Measurements from ENCODE around the gene EXOSC7.

DNA sequence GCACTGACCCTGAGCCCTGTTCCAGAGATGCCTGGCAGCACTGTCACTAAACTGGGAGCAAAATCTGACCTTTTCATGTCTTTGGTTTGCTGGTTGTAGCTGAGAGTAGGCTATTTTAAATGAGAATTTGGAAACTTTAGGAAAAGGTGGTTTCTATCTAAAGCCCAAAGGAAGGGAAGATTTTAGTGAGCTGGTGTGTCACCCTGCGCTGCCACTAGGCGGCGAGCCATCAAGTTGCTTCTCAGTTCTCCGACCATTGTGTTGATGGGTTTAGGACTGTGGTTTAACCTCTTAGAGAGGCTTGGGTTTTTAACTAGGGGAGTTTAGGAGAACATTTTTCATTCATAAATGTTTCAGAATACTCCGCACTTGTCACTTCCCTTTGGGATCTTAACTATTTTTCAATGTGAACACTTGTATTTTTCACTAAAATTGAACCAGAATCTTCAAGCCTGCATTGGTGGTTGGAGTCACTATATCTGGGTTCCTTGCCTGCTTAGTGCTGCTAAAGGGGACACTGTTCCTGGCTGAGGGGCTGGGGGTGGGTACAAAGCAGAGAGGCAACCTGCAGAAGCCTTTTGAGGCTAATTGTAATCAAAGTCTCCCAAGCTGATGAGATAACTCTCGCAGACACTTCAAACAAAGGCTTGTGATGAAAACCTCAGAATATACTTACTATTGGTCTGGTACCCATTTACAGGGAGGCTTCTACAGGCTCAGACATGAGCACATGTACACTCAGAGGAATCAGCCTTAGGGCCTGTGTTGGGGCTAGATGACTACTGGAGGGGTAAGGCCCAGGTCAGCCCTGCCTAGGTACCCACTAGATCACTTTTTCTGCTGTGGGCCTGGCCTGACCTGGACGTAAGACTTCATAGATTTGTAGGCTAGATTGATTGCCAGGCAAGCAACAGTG lies 16.8 kb downstream of the EXOSC7 start:
- TF ChIP-seq TAF1 (IDR thresholded peaks at IDR 0.05; ENCODE audit: borderline replicate concordance, low read depth, low read length) = no peak
- TF ChIP-seq, protein P1, sequence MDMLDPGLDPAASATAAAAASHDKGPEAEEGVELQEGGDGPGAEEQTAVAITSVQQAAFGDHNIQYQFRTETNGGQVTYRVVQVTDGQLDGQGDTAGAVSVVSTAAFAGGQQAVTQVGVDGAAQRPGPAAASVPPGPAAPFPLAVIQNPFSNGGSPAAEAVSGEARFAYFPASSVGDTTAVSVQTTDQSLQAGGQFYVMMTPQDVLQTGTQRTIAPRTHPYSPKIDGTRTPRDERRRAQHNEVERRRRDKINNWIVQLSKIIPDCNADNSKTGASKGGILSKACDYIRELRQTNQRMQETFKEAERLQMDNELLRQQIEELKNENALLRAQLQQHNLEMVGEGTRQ (IDR thresholded peaks at IDR 0.05; ENCODE audit: borderline replicate concordance, low read depth, low read length) = no peak
- TF ChIP-seq TCF12 (IDR thresholded peaks at IDR 0.05) = no peak
- TF ChIP-seq EP300 (IDR thresholded peaks at IDR 0.05; ENCODE audit: borderline replicate concordance in 1 of 2, low read depth in 1 of 2, low read length in 1 of 2) = no peak
- TF ChIP-seq, protein P2, sequence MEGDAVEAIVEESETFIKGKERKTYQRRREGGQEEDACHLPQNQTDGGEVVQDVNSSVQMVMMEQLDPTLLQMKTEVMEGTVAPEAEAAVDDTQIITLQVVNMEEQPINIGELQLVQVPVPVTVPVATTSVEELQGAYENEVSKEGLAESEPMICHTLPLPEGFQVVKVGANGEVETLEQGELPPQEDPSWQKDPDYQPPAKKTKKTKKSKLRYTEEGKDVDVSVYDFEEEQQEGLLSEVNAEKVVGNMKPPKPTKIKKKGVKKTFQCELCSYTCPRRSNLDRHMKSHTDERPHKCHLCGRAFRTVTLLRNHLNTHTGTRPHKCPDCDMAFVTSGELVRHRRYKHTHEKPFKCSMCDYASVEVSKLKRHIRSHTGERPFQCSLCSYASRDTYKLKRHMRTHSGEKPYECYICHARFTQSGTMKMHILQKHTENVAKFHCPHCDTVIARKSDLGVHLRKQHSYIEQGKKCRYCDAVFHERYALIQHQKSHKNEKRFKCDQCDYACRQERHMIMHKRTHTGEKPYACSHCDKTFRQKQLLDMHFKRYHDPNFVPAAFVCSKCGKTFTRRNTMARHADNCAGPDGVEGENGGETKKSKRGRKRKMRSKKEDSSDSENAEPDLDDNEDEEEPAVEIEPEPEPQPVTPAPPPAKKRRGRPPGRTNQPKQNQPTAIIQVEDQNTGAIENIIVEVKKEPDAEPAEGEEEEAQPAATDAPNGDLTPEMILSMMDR (IDR thresholded peaks at IDR 0.05) = peak; percentile 68
- no peak for TF ChIP-seq RFX5 (IDR thresholded peaks at IDR 0.05; ENCODE audit: low read length)
- TF ChIP-seq SMC3 (IDR thresholded peaks at IDR 0.05; ENCODE audit: low read depth, low read length) = peak; percentile 23; the same call in 1 of the 2 replicates
